ENCODE measurements around the gene CNKSR2.
A peak's percentile ranks its signal among the peaks of the same experiment; 100 is the strongest.

Gene CNKSR2

DNA sequence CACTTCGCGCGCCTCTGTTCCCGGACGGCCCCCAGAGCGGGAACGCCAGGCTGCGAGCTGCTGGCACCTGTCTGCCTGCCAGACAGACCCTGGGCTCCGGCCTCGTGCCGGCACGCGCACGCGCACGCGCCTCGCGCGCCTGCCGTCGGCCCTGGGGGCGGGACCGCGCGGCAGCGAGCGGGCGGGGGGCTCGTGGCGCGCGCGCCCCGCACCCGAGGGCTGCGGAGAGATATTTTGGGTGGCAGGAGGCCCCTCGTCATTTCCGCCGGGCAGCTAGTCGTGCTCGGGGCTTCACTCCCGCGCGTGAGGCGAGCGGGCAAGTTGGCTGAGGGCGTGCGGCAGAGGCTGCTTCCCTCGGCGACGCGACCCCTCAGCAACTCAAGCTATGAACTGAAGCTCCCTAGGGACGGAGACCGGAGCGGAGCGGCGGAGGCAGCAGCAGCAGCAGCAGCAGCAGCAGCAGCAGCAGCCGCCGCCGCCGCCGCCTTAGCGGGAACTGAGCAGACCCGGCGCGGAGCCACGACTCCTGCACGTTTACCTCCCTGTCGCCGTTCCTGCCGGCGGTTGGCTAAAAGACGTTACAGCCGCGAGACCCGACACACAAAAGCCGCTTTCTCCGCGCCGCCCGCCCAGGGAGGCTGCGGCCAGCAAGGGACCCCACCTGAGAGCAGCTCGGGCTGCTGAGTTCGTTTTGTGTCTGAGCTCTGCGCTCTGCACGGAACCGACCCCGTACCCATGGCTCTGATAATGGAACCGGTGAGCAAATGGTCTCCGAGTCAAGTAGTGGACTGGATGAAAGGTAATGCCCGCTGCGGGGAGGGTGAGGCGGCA is at the start of gene CNKSR2:
Gene CNKSR2 (plus strand): TSS at position 256 of the 831 bp plus-strand sequence. CDS start 480 bp downstream, at position 736.
- DNase-seq (ENCODE audit: low spot score) = peak; percentile 32

DNA sequence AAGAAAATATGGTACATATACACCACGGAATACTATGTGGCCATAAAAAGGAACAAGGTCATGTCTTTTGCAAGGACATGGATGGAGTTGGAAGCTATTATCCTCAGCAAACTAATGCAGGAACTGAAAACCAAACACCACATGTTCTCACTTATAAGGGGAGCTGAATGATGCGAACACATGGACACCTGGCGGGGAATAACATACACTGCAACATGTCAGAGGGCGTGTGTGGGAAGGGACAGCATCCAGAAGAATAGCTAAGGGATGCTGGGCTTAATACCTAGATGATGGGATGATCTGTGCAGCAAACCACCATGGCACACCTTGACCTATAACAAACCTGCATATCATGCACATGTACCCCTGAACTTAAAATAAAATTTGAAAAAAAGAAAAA is 19.5 kb upstream of the CNKSR2 start:
- DNase-seq (ENCODE audit: low spot score) = no peak

DNA sequence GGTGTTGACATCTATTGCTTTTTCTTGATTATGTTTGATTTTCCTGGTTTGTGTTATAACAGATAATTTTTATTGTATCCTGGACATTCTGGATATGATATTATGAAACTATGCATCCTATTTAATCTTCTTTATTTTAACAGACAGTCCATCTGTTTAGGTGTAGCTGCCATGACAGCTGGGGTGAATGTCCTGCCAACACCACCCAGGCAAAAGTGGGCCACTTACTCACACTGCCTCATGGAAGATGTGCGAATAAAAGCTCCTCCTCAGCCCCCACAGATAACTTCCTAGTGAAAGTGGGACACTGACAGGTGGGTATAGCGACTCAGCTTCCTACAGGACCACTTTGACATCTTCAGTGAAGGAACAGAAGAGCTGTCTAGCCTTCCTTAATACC is 18.4 kb upstream of the CNKSR2 start:
- DNase-seq (ENCODE audit: low spot score) = no peak

DNA sequence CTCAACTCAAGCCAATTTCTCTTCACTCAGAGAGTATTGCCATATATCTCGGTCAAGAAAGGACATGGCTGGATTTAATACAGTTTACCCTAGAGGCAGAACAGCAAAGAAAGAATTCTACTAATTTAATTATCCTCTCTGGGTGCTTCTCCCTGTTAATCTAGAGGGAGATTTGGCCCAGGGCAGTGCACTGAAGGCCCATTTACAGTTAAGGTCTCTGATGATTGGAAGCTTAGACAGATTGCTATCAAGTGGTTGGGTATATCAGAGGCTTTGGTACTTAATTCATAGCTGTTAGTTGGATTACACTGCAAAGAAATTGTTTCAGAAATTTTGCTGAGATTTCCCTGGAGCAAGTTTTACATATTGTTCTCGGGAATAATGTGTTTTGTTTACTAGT is 4.6 kb upstream of the CNKSR2 start:
- no peak for DNase-seq (ENCODE audit: low spot score)

DNA sequence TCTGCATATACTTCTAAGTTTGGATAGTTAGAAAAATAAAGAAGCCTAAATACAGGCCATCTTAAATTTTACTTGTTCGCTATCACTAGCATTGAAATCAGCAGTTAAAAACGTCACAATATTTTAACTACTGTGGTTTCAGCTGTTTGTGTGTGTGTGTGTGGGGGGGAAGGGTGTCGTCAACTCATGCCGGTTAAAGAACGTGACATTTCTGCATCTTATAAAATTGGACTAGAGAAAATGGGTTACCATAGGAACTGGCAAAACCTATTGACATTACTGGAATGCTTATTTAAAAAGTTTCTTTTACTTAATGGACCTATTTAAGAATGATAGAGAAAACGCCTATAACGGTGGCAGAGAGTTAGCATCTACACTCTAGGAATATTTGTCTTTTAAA is 1.2 kb upstream of the CNKSR2 start:
- no peak for DNase-seq (ENCODE audit: low spot score)

DNA sequence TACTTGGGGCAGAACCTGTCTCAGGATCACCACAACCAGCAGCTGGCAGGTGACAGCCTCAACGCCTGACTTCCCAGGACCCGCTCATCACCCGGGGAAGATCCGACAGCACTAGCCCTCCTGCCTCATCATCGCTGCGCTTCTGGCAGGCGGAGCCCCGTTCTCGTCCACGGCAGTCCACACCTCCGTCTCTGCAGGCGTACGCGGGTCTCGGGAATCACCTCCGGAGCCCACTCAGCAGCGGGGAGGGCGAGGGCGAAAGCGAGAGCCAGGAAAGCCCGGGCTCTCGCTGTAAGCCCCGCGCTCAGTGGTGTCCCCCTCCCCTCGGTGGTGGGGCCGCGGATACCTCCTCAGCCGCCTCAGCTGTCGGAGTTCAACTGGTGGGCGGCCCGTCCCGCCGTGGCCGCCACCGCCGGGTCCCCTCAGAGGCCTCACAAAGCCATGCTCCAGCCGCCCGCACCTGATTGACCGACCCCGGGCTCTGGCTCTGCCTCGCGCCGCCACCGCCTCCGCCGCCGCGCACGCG is 518 bp upstream of the CNKSR2 start:
- no peak for DNase-seq (ENCODE audit: low spot score)

DNA sequence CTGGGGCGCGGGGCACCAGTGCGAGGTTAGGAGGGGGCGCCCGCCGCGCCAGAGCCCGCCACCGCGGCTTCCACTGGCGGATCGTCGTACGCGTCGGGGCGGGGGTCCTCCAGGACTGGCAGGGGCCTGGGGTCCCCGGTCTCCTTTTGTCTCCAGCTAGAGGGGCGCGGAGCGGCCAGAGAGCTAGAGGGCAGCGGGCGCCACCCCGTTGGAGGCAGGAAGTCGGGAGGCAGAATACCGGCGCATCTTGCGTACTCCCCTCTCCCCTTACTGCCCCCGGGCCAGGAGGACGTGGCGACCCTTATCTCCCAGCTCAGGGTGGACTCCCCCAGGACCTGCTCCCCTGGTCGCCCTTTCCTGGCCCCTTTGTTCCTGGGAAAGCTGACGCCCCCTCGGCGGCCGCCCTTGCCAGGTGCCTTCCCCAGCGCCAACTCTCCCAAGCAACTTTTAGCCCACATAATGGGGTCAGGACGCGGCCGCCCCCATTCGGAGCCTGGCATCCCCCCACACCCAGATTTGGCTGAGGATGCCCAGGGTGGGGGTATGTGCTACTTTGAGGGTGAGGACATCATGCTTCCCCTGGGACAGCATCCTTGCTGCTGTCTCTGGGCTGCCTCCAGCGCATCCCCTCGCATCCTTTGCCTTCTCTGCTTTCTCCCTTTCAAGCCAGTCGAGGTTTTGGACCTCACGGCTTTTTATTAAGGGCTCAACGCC is 933 bp downstream of the CNKSR2 start:
- no peak for DNase-seq (ENCODE audit: low spot score)

DNA sequence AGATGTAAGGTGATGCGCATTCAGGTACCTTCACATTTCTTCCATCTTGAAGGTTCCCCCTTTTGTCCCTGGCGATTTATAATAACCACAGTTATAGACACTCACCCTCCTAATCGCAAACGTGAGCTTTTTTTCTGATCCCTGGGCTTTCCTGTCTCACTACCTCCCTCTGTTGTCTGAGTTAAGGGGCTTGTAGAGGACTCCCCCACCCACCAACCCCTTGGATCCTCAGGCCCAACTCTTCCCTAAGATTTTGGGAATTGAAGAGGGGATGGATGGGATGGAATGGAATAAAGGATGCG is 1.4 kb downstream of the CNKSR2 start:
- no peak for DNase-seq (ENCODE audit: low spot score)

- no peak for DNase-seq (ENCODE audit: low spot score)
Measured at GRCh38 chrX:21376636-21377035, 2.4 kb downstream of the CNKSR2 start.

GRCh38 chrX:21379991-21380390 is 5.8 kb downstream of the CNKSR2 start:
- DNase-seq (ENCODE audit: low spot score) = no peak

GRCh38 chrX:21382715-21383114 is 8.5 kb downstream of the CNKSR2 start:
- DNase-seq (ENCODE audit: low spot score) = no peak

GRCh38 chrX:21383546-21383945 is 9.3 kb downstream of the CNKSR2 start:
- DNase-seq (ENCODE audit: low spot score) = no peak

DNA sequence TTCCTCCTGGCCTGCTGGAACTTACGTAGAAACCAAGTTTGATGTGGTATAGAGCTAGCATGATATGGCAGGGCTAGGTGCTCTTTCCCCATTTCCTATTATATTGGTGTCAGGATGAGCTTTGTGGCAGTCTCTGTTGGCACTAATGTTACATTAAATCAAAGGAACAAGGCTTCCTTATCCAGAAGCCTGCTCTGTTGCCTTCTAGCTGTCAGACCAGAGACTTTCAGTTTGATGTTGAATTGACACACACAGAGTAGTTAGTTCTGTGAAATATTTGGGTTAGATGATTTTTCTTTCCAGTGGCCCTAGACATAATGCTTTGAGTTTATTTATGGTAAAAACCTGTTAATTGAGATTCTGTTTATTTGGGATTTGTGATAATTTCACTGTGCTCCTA is 10.0 kb downstream of the CNKSR2 start:
- DNase-seq (ENCODE audit: low spot score) = no peak

DNA sequence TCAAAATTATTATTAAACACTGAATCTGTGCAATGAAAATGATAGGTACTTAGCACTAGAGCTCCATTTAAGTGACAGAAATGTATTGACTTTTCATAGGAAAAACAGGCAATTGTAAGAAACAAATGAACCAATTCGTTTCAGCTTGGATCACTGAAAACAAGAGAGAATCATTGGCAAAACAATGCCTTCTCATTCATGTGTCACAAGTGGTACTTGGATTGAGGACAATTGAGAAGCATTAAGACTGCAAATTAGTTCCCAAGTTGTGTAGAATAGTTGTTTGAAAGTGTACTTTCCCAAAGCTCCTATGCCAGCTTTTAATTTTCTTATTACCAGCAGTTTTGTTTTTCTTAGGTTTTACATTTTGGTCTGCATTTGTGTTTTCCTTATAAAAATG is 20.6 kb downstream of the CNKSR2 start:
- no peak for DNase-seq (ENCODE audit: low spot score)

GRCh38 chrX:21398426-21398825 is 24.2 kb downstream of the CNKSR2 start:
- DNase-seq (ENCODE audit: low spot score) = no peak

- no peak for DNase-seq (ENCODE audit: low spot score)
Measured at GRCh38 chrX:21400408-21401121, 26.3 kb downstream of the CNKSR2 start.

DNA sequence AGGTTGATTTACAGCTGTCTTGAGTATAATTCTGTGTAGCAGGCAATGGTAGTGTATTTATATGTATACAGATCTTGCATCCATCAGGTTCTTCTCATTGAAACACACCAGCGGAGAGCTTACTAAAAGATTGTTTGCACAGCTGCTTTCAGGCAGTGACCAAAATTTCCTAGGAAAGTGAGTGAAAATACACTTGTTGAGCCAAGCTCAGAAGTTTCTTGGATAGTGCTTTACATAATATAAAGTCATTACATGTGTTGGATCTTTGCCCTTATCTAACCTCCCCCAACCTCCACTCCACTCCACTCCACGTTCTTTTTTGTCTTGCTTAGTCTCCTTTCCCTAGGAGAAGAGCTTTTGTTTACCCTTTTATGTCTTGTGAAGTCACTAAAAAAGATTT is 34.1 kb downstream of the CNKSR2 start:
- DNase-seq (ENCODE audit: low spot score) = no peak

- DNase-seq (ENCODE audit: low spot score) = no peak
Measured at GRCh38 chrX:21408788-21409187, 34.6 kb downstream of the CNKSR2 start.

GRCh38 chrX:21412029-21412428 is 37.8 kb downstream of the CNKSR2 start:
- DNase-seq (ENCODE audit: low spot score) = peak; percentile 22

GRCh38 chrX:21412883-21413282 is 38.7 kb downstream of the CNKSR2 start:
- DNase-seq (ENCODE audit: low spot score) = peak; percentile 42

DNA sequence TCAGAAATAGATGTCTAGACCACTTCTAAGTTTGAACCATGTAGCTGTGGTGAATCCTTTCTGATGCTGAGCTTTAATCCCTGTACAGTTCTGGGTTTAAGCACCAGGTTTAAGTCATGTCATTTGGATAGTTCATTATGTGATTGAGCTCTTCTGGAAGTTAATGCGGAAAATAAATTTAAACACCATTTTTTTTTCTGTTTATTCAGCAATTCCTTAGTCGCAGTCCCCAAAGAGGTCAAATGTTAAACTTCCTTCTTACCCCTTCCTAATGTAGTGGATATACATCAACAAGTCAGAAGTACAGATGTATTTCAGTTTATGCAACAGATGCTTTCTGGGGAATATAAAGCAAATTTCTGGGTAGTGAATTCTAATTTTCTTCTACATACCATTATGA is 52.9 kb downstream of the CNKSR2 start:
- no peak for DNase-seq (ENCODE audit: low spot score)

DNA sequence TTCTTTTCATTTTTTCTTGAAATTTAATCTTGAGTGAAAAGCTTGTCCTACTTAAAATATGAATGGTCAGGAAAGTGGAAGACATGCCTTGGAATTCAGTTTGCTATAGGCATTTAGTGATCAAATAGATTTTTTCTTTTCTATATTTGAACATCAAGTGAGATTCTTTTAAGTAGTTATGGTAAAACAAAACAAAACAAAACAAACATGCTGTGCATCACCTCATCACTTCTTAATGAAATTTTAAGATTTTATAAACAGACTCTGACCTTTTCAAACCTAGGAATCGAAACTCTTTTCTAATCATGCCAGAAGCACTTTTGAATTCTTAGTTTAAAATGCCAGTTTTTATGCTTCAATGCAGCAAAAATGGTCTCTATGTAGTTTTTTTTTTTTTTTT is 62.8 kb downstream of the CNKSR2 start:
- no peak for DNase-seq (ENCODE audit: low spot score)

- DNase-seq (ENCODE audit: low spot score) = no peak
Measured at GRCh38 chrX:21438792-21439191, 64.6 kb downstream of the CNKSR2 start.
